ENCODE results near the gene MAST4. TPM values are rescaled to one million over a fixed set of nuclear protein-coding genes. Genes with fewer than 3 reads are reported as not detected.

Gene MAST4
- total and polyA plus RNA-seq, 8 donors: 5.9 to 29.7 (median 10.0) TPM

GRCh38 chr5:66947458-66947857 is 351.3 kb downstream of the MAST4 start:
- FAIRE-seq (no peak), ATAC-seq (no peak)
- 79 to 89% methylated on average over 4 of the region's 4 CpGs for WGBS, 2 donors

DNA sequence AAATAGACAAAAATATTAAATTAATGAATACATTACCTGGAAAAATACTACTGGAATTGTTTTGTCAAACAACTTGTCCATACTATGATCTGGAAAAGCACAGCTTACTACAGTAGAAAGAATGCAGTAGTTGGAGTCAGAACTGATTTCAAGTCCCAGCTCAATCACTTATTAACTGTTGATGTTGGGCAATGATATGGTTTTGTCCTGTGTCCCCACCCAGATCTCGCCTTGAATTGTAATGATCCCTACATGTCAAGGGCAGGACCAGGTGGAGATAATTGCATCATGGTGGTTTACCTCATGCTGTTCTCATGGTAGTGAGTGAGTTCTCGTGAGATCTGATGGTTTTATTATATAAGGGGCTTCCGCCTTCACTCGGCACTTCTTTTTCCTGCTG is 352.9 kb downstream of the MAST4 start:
- intact Hi-C loops (cut with DNase I): no loop called here
- TF ChIP-seq CTCF (IDR thresholded peaks at IDR 0.05): no peak
- H3K36me3 ChIP-seq: no peaks in the 10 kb centered on the region
- H3K4me1 ChIP-seq: no peaks in the 10 kb centered on the region
- H3K4me3 ChIP-seq: no peak overlapping the region
- no peak for DNase-seq
- WGBS, 2 donors: 92% methylated on average over 4 of the region's 4 CpGs
- FAIRE-seq: no peak
- ATAC-seq: no peak
- H3K27ac ChIP-seq: no peak overlapping the region
- no peaks in the 10 kb centered on the region for H3K27me3 ChIP-seq
- no peaks in the 10 kb centered on the region for H3K9me3 ChIP-seq

More at GRCh38 chr5:66947458-66947857, 351.3 kb downstream of the MAST4 start:
- no peak for DNase-seq
- no peak overlapping the region for H3K4me3 ChIP-seq
- H3K4me1 ChIP-seq: no peaks in the 10 kb centered on the region
- H3K27me3 ChIP-seq: no peaks in the 10 kb centered on the region
- no peaks in the 10 kb centered on the region for H3K9me3 ChIP-seq
- no peaks in the 10 kb centered on the region for H3K36me3 ChIP-seq
- H3K27ac ChIP-seq: no peak overlapping the region
- intact Hi-C loops (cut with DNase I): no loop called here
- no peak for TF ChIP-seq CTCF (IDR thresholded peaks at IDR 0.05)

GRCh38 chr5:66952153-66952552 is 356.0 kb downstream of the MAST4 start:
- H3K4me3 ChIP-seq: no peak overlapping the region
- no peak overlapping the region for H3K27ac ChIP-seq
- TF ChIP-seq CTCF (IDR thresholded peaks at IDR 0.05): no peak
- intact Hi-C loops (cut with DNase I): no loop called here
- no peaks in the 10 kb centered on the region for H3K27me3 ChIP-seq
- 80 to 96% methylated on average over 1 of the region's 1 CpG for WGBS, 2 donors
- H3K9me3 ChIP-seq: no peaks in the 10 kb centered on the region
- H3K4me1 ChIP-seq: no peaks in the 10 kb centered on the region
- no peak for DNase-seq
- no peak for ATAC-seq
- FAIRE-seq: no peak
- no peaks in the 10 kb centered on the region for H3K36me3 ChIP-seq

- ATAC-seq (no peak), FAIRE-seq (no peak), DNase-seq (no peak)
- intact Hi-C loops (cut with DNase I): no loop called here
- H3K27ac ChIP-seq: no peak overlapping the region
- peaks cover 0 to 16% (median 8%) of the 10 kb centered on the region in 3 donors for H3K4me1 ChIP-seq
- no peaks in the 10 kb centered on the region for H3K9me3 ChIP-seq
- 89 to 91% methylated on average over 4 of the region's 4 CpGs for WGBS, 2 donors
- no peaks in the 10 kb centered on the region for H3K36me3 ChIP-seq
- no peaks in the 10 kb centered on the region for H3K27me3 ChIP-seq
- no peak for TF ChIP-seq CTCF (IDR thresholded peaks at IDR 0.05)
- no peak overlapping the region for H3K4me3 ChIP-seq
Observed at GRCh38 chr5:66956439-66956838, 360.2 kb downstream of the MAST4 start.

- Histone ChIP-seq H3K36me3 (no peaks in the 10 kb centered on the region), H3K9me3 (no peaks in the 10 kb centered on the region), H3K27me3 (no peaks in the 10 kb centered on the region), H3K27ac (peak overlapping the region in 2 of 4 donors; percentile 41 to 42), H3K4me3 (peak overlapping the region in 1 of 4 donors; percentile 6), H3K4me1 (peaks cover 0 to 16% (median 8%) of the 10 kb centered on the region in 3 donors)
- no peak for TF ChIP-seq CTCF (IDR thresholded peaks at IDR 0.05)
- ATAC-seq (peak in 3 of 4 donors; percentile 39 to 52 (median 47)), DNase-seq (no peak), FAIRE-seq (no peak)
- intact Hi-C loops (cut with DNase I): no loop called here
- WGBS, 2 donors: 62 to 69% methylated on average over 10 of the region's 10 CpGs
Observed at GRCh38 chr5:66958201-66958979, 362.2 kb downstream of the MAST4 start.

Measured in pancreas (tissue), 10 donors.